ENCODE results near the gene PRR36.

DNA sequence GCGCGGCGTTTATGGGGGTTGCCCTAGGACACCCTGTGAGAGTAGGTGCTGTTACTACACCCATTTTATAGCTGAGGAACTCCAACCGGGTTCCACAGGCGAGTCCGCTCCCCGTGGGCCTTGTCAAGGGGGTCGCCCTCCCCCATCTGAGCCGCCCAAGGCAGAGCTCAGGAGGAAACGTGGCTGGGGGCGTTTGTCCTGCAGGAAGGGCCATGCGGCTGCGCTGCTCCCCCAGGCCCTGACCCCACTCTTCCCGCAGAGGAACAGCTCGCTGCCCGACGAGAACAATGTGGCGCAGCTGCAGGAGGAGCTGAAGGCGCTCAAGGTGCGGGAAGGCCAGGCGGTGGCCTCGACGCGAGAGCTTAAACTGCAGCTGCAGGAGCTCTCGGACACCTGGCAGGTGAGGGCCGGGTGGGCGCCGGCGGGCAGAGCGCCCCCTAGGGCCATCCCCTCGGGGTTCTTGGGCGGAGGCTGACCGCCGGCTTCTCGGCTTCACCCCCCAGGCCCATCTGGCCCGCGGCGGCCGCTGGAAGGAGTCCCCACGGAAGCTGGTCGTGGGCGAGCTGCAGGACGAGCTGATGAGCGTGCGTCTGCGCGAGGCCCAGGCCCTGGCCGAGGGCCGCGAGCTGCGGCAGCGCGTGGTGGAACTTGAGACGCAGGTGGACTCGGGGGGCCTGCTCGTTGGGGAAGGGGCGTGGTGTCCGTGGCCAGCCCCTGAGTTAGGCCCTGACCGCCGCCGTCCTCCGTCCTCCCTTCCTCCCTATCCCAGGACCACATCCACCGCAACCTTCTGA lies 12.4 kb downstream of the PRR36 start:
- TF ChIP-seq, protein P1, sequence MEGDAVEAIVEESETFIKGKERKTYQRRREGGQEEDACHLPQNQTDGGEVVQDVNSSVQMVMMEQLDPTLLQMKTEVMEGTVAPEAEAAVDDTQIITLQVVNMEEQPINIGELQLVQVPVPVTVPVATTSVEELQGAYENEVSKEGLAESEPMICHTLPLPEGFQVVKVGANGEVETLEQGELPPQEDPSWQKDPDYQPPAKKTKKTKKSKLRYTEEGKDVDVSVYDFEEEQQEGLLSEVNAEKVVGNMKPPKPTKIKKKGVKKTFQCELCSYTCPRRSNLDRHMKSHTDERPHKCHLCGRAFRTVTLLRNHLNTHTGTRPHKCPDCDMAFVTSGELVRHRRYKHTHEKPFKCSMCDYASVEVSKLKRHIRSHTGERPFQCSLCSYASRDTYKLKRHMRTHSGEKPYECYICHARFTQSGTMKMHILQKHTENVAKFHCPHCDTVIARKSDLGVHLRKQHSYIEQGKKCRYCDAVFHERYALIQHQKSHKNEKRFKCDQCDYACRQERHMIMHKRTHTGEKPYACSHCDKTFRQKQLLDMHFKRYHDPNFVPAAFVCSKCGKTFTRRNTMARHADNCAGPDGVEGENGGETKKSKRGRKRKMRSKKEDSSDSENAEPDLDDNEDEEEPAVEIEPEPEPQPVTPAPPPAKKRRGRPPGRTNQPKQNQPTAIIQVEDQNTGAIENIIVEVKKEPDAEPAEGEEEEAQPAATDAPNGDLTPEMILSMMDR (IDR thresholded peaks at IDR 0.05): no peak
- TF ChIP-seq POLR2AphosphoS5 (IDR thresholded peaks at IDR 0.05; ENCODE audit: insufficient read depth in 1 of 2, low read depth in 1 of 2): no peak

Measured in vagina (tissue), 2 donors.